WTC11 (cell line): ENCODE results near the gene DTX3L. TPM values are rescaled to one million over a fixed set of nuclear protein-coding genes. Genes with fewer than 3 reads are reported as not detected.

Experiments used
- ATAC-seq: fragments of 200-7000 bp; cut with Tn5 transposase; 2 replicates; pipeline ENCODE4 v1.10.0; 2021; ENCODE audit warnings: mild to moderate bottlenecking, moderate library complexity
- CTCF ChIA-PET: fragments of 300-600 bp; sonication (Branson Sonifier 250); formaldehyde crosslinking; loops from one replicate; lab custom pipeline; 2021; ENCODE audit warnings: antibody characterized with exemption; lab: Charles Lee
- POLR2A ChIA-PET: fragments of 350-600 bp; sonication (Branson Sonifier 250); formaldehyde crosslinking; loops from one replicate; lab custom pipeline; 2021; ENCODE audit warnings: antibody characterized with exemption; lab: Charles Lee
- DNase-seq: peaks from one replicate; pipeline ENCODE4 v3.0.0; 2021; ENCODE audit warnings: low spot score
- H3K27ac Mint-ChIP-seq: 2 replicates; pipeline ENCODE4 v1.8.0; 2021; ENCODE audit warnings: mixed read lengths
- H3K27me3 Mint-ChIP-seq: 2 replicates; pipeline ENCODE4 v1.8.0; 2021; ENCODE audit warnings: low read depth, mild to moderate bottlenecking, moderate library complexity, mixed read lengths
- H3K36me3 Mint-ChIP-seq: 2 replicates; pipeline ENCODE4 v1.8.0; 2021; ENCODE audit warnings: mixed read lengths
- H3K4me1 Mint-ChIP-seq: 2 replicates; pipeline ENCODE4 v1.8.0; 2022; ENCODE audit warnings: mixed read lengths
- H3K4me3 Mint-ChIP-seq: 2 replicates; pipeline ENCODE4 v1.8.0; 2021; ENCODE audit warnings: mild to moderate bottlenecking, moderate library complexity, mixed read lengths
- H3K9me3 Mint-ChIP-seq: 2 replicates; pipeline ENCODE4 v1.8.0; 2021; ENCODE audit warnings: mixed read lengths
- ATF1 ChIP-seq: sonication (generic); formaldehyde crosslinking; IDR thresholded peaks from 2 replicates; pipeline ENCODE4 v1.8.1; 2023; ENCODE audit warnings: mild to moderate bottlenecking, moderate library complexity, missing genetic modification reagents
- ATF6 ChIP-seq: sonication (generic); formaldehyde crosslinking; IDR thresholded peaks from 2 replicates; pipeline ENCODE4 v1.8.1; 2023; ENCODE audit warnings: mild to moderate bottlenecking, missing genetic modification reagents
- CTCF ChIP-seq: fragments of 200-600 bp; IDR thresholded peaks from 2 replicates; pipeline ENCODE4 v1.8.0; 2022; ENCODE audit warnings: antibody characterized with exemption
- ELF4 ChIP-seq: sonication (generic); formaldehyde crosslinking; IDR thresholded peaks from 2 replicates; pipeline ENCODE4 v1.8.1; 2022; ENCODE audit warnings: low read depth, mild to moderate bottlenecking, moderate library complexity, missing genetic modification reagents
- GRHL2 ChIP-seq: fragments of 250-450 bp; sonication (Bioruptor Pico); IDR thresholded peaks from 2 replicates; pipeline ENCODE4 v1.8.0; 2022; ENCODE audit warnings: mild to moderate bottlenecking, moderate library complexity; ENCODE audit not compliant: insufficient replicate concordance, severe bottlenecking
- HMGXB4 ChIP-seq: sonication (generic); formaldehyde crosslinking; IDR thresholded peaks from 2 replicates; pipeline ENCODE4 v1.8.1; 2023; ENCODE audit warnings: mild to moderate bottlenecking, moderate library complexity, missing genetic modification reagents
- MXD4 ChIP-seq: fragments of 250-450 bp; sonication (Bioruptor Pico); IDR thresholded peaks from 2 replicates; pipeline ENCODE4 v1.8.0; 2021; ENCODE audit warnings: mild to moderate bottlenecking, moderate library complexity, borderline replicate concordance
- MYBL2 ChIP-seq: sonication (generic); formaldehyde crosslinking; IDR thresholded peaks from 2 replicates; pipeline ENCODE4 v1.8.1; 2023; ENCODE audit warnings: mild to moderate bottlenecking, moderate library complexity, missing genetic modification reagents
- NFYB ChIP-seq: sonication (generic); formaldehyde crosslinking; conservative IDR thresholded peaks from 2 replicates; pipeline ENCODE4 v1.8.0; 2022; ENCODE audit warnings: low read depth, missing genetic modification reagents
- NR3C1 ChIP-seq: sonication (generic); formaldehyde crosslinking; conservative IDR thresholded peaks from 2 replicates; pipeline ENCODE4 v1.8.1; 2023; ENCODE audit warnings: low read depth, mild to moderate bottlenecking, missing genetic modification reagents
- OVOL2 ChIP-seq: fragments of 250-450 bp; sonication (Bioruptor Pico); IDR thresholded peaks from 2 replicates; pipeline ENCODE4 v1.9.0; 2021; ENCODE audit warnings: mild to moderate bottlenecking, borderline replicate concordance
- SP1 ChIP-seq: sonication (generic); formaldehyde crosslinking; conservative IDR thresholded peaks from 2 replicates; pipeline ENCODE4 v1.8.1; 2022; ENCODE audit warnings: missing genetic modification reagents
- TP53 ChIP-seq: sonication (generic); formaldehyde crosslinking; IDR thresholded peaks from 2 replicates; pipeline ENCODE4 v1.8.1; 2023; ENCODE audit warnings: mild to moderate bottlenecking, missing genetic modification reagents
- ZNF416 ChIP-seq: fragments of 250-450 bp; sonication (Bioruptor Pico); IDR thresholded peaks from 2 replicates; pipeline ENCODE4 v1.9.0; 2021; ENCODE audit warnings: mild to moderate bottlenecking, inconsistent platforms
- ZNF423 ChIP-seq: fragments of 250-450 bp; sonication (Bioruptor Pico); IDR thresholded peaks from 2 replicates; pipeline ENCODE4 v2.1.2; 2022; ENCODE audit warnings: mild to moderate bottlenecking, moderate library complexity
- total RNA-seq: library from RNA; stranded (reverse); gene quantifications from 3 replicates; pipeline ENCODE4 v1.2.3, GENCODE V29; 2021
- TF ChIP-seq, protein P1 (sequence below): fragments of 250-450 bp; sonication (Bioruptor Pico); IDR thresholded peaks from 2 replicates; pipeline ENCODE4 v1.8.0; 2021; ENCODE audit warnings: mild to moderate bottlenecking
- TF ChIP-seq, protein P2 (sequence below): sonication (generic); formaldehyde crosslinking; IDR thresholded peaks from 2 replicates; pipeline ENCODE4 v1.8.1; 2022; ENCODE audit warnings: low read depth, missing genetic modification reagents, borderline replicate concordance
- TF ChIP-seq, protein P3 (sequence below): sonication (generic); formaldehyde crosslinking; IDR thresholded peaks from 2 replicates; pipeline ENCODE4 v1.8.0; 2023; ENCODE audit warnings: missing genetic modification reagents
- TF ChIP-seq, protein P4 (sequence below): sonication (generic); formaldehyde crosslinking; IDR thresholded peaks from 2 replicates; pipeline ENCODE4 v1.8.1; 2023; ENCODE audit warnings: mild to moderate bottlenecking, missing genetic modification reagents, moderate library complexity
- TF ChIP-seq, protein P5 (sequence below): sonication (generic); formaldehyde crosslinking; IDR thresholded peaks from 2 replicates; pipeline ENCODE4 v1.8.0; 2023; ENCODE audit warnings: mild to moderate bottlenecking, missing genetic modification reagents

Gene DTX3L
- total RNA-seq, 1 experiment from 2014 or later: 4.6 TPM

DNA sequence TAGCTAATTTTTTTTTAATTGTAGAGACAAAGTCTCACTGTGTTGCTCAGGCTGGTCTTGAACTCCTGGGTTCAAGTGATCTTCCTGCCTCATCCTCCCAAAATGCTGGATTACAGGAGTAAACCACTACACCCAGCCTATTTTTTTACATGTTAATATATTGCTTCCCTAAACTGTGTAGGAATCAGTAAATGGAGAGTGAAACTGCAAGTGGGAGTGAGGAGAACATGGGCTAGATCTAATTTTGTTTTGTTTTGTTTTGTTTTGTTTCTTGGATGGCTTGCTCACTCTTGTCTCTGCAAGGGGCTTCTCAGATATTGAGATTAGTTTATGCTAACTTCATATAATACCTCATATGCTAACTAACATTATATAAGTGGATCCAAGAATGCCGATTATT, 44.8 kb downstream of the DTX3L start:
- ATAC-seq (no peak), DNase-seq (no peak)
- Mint-ChIP-seq H3K27me3 (no peaks in the 10 kb centered on the region), H3K4me3 (no peak overlapping the region), H3K9me3 (no peaks in the 10 kb centered on the region), H3K27ac (no peak overlapping the region), H3K36me3 (no peaks in the 10 kb centered on the region), H3K4me1 (no peaks in the 10 kb centered on the region)
- CTCF ChIA-PET: no interaction called here
- TF ChIP-seq TP53 (CRISPR knock-in tag) (no peak), MXD4 (CRISPR knock-in tag) (no peak), ZNF416 (CRISPR knock-in tag) (no peak), CTCF (no peak), ZNF423 (no peak), GRHL2 (CRISPR knock-in tag) (no peak), HMGXB4 (no peak), NR3C1 (CRISPR knock-in tag) (no peak), NFYB (CRISPR knock-in tag) (no peak), OVOL2 (CRISPR knock-in tag) (no peak), ELF4 (CRISPR knock-in tag) (no peak)
- TF ChIP-seq, protein P1, sequence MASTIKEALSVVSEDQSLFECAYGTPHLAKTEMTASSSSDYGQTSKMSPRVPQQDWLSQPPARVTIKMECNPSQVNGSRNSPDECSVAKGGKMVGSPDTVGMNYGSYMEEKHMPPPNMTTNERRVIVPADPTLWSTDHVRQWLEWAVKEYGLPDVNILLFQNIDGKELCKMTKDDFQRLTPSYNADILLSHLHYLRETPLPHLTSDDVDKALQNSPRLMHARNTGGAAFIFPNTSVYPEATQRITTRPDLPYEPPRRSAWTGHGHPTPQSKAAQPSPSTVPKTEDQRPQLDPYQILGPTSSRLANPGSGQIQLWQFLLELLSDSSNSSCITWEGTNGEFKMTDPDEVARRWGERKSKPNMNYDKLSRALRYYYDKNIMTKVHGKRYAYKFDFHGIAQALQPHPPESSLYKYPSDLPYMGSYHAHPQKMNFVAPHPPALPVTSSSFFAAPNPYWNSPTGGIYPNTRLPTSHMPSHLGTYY (CRISPR knock-in tag): no peak
- TF ChIP-seq, protein P2, sequence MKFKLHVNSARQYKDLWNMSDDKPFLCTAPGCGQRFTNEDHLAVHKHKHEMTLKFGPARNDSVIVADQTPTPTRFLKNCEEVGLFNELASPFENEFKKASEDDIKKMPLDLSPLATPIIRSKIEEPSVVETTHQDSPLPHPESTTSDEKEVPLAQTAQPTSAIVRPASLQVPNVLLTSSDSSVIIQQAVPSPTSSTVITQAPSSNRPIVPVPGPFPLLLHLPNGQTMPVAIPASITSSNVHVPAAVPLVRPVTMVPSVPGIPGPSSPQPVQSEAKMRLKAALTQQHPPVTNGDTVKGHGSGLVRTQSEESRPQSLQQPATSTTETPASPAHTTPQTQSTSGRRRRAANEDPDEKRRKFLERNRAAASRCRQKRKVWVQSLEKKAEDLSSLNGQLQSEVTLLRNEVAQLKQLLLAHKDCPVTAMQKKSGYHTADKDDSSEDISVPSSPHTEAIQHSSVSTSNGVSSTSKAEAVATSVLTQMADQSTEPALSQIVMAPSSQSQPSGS (CRISPR knock-in tag): no peak
- POLR2A ChIA-PET: no interaction called here

- ATAC-seq: no peak
- no peak overlapping the region for H3K27ac Mint-ChIP-seq
- TF ChIP-seq TP53 (CRISPR knock-in tag) (no peak), ATF6 (CRISPR knock-in tag) (no peak), SP1 (CRISPR knock-in tag) (no peak), ATF1 (CRISPR knock-in tag) (no peak), MYBL2 (CRISPR knock-in tag) (no peak)
- TF ChIP-seq, protein P3, sequence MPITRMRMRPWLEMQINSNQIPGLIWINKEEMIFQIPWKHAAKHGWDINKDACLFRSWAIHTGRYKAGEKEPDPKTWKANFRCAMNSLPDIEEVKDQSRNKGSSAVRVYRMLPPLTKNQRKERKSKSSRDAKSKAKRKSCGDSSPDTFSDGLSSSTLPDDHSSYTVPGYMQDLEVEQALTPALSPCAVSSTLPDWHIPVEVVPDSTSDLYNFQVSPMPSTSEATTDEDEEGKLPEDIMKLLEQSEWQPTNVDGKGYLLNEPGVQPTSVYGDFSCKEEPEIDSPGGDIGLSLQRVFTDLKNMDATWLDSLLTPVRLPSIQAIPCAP (CRISPR knock-in tag): no peak
- TF ChIP-seq, protein P1 (CRISPR knock-in tag): no peak
- TF ChIP-seq, protein P4, sequence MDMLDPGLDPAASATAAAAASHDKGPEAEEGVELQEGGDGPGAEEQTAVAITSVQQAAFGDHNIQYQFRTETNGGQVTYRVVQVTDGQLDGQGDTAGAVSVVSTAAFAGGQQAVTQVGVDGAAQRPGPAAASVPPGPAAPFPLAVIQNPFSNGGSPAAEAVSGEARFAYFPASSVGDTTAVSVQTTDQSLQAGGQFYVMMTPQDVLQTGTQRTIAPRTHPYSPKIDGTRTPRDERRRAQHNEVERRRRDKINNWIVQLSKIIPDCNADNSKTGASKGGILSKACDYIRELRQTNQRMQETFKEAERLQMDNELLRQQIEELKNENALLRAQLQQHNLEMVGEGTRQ (CRISPR knock-in tag): no peak
- TF ChIP-seq, protein P5, sequence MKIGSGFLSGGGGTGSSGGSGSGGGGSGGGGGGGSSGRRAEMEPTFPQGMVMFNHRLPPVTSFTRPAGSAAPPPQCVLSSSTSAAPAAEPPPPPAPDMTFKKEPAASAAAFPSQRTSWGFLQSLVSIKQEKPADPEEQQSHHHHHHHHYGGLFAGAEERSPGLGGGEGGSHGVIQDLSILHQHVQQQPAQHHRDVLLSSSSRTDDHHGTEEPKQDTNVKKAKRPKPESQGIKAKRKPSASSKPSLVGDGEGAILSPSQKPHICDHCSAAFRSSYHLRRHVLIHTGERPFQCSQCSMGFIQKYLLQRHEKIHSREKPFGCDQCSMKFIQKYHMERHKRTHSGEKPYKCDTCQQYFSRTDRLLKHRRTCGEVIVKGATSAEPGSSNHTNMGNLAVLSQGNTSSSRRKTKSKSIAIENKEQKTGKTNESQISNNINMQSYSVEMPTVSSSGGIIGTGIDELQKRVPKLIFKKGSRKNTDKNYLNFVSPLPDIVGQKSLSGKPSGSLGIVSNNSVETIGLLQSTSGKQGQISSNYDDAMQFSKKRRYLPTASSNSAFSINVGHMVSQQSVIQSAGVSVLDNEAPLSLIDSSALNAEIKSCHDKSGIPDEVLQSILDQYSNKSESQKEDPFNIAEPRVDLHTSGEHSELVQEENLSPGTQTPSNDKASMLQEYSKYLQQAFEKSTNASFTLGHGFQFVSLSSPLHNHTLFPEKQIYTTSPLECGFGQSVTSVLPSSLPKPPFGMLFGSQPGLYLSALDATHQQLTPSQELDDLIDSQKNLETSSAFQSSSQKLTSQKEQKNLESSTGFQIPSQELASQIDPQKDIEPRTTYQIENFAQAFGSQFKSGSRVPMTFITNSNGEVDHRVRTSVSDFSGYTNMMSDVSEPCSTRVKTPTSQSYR (CRISPR knock-in tag): no peak
Measured at GRCh38 chr3:122609798-122610559, 45.8 kb downstream of the DTX3L start.

More at GRCh38 chr3:122609798-122610559, 45.8 kb downstream of the DTX3L start:
- Mint-ChIP-seq H3K4me3 (no peak overlapping the region), H3K36me3 (no peaks in the 10 kb centered on the region), H3K27me3 (no peaks in the 10 kb centered on the region), H3K4me1 (peaks cover 2% of the 10 kb centered on the region), H3K9me3 (no peaks in the 10 kb centered on the region)
- ChIA-PET CTCF (interaction anchor here (0.8 kb wide), 1 partner anchor 69 kb away, joined by 3 read pairs; no protein-coding TSS in a partner anchor), POLR2A (no interaction called here)
- DNase-seq: no peak
